NCI-H748 treated with DMSO at 0.1 percent for 48 hours (cell line): Measurements from ENCODE around the gene FLNC.

Experiments
- DNase-seq: peaks from one replicate; lab custom pipeline; 2025; lab: John Stamatoyannopoulos, UW

Gene FLNC

GRCh38 chr7:128879939-128880746, 49.9 kb downstream of the FLNC start:
- peak; percentile 26 for DNase-seq

DNA sequence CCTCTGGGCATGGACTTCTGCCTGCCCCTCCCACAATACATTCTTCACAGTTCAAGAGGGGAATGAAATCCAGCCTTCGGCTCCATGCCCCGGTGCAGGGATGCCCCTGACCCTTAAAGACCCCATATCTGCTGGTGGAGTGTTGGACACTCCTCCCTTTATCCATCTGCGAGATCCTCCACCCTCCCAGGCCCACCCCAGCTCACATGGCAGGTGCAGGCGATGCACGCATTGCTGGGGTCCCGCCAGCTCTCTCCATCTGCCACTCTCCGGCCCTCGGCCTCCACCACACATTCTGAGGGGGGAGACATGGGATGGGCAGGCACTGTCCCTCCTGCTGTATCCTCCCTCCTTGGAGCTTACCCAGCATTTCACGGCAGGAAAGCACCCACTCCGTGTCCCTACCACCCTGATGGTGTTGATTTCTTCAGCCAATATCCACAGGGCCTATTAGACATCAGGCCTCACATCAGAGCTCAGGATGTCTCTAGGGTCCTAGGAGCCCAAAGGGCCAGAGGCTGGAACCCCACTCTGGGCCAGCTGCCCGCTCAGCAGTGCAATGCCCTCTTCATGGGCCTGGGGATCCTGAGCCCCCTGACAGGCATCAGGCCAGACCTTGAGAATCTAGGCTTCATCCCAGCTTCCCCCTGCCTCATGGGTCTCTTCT, 50.7 kb downstream of the FLNC start:
- DNase-seq: no peak

DNA sequence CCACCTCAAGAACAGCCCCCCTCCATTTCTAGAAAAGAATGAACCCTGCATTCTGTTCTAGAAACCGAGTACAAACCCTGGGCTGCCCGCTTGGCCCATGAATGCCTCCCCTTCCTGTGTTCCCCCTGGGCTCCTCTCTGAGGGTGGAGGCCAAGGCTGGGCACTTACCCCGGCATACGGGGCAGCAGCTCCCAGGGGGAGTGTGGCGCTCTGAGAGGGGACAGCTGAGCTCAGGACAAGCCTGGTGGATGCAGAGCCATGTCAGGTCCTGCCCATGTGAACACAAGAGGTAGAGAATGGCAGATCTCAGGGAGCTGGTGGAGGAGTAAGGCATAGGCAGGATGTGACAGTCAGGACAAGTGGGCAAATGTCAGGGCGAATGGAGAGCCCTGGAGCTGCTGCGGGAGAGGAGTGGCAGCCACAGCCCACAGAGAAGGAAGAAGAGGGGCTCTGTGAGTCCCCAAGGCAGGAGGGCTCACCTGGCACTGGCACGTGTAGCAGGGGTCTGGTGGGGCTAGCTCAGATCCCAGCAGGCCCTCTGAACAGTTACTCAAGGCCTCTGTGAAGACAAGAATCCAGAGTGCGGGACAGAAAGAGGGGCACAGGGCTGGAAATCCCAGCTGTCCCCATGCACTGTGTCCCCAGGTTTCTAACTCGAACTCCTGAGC, 51.4 kb downstream of the FLNC start:
- no peak for DNase-seq

DNA sequence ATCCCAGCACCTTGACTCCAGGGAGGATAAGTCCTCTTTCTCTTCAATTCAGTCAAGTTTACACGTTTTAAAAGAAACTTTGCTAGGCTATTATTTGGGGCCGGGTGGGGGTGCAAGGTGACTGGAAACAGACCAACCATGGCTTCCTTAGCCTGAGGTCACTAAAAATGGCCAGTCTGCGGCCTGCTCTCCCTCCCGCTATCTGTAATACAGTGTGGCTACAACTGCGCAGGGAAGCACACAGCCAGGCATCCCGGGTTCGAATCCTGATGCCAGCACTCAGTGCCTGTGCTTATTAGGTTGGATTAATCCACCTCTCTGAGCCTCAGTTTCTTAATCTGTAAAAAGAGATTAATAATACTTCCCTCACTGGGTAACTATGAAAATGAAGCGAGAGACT, 51.9 kb downstream of the FLNC start:
- DNase-seq: no peak

DNA sequence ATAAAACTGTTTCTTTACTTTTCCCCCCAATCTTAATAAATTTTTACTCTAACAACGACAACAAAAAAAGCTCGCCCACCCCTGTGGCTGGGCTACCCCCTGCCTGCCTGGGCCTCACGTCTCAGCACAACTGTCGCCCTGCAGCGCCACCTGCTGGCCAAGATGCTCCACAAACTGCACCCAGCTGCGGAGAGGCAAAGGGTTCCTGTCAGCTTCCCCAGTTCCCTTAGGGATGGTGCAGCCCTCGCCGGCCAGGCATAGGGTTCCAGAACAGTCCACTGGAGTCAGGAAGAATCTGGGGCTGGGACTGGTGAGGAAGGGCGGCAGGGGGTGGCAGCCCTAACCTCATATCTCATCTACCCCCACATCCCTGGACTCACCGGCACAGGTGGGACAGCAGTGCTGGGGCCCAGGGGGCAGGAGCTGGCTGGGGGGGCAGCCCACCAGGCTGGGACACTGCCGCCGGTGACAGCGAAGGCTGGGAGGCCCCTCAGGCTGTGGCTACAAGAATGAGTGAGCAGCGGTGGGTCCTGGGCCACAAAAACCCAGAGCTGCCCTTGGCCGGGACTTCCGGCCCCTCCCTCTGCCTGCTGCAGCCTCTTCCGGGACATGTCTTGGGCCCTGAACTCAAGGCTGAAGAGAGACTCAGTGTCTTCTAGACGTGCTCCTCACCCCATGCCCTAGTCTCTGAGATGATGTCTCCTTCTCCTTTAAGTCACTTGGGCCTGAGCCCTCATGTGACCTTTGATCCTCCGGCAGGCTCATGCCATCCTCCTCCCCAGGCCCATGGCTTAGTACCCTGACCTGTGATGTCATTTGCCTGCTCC, 53.6 kb downstream of the FLNC start:
- peak; percentile 41 for DNase-seq

DNA sequence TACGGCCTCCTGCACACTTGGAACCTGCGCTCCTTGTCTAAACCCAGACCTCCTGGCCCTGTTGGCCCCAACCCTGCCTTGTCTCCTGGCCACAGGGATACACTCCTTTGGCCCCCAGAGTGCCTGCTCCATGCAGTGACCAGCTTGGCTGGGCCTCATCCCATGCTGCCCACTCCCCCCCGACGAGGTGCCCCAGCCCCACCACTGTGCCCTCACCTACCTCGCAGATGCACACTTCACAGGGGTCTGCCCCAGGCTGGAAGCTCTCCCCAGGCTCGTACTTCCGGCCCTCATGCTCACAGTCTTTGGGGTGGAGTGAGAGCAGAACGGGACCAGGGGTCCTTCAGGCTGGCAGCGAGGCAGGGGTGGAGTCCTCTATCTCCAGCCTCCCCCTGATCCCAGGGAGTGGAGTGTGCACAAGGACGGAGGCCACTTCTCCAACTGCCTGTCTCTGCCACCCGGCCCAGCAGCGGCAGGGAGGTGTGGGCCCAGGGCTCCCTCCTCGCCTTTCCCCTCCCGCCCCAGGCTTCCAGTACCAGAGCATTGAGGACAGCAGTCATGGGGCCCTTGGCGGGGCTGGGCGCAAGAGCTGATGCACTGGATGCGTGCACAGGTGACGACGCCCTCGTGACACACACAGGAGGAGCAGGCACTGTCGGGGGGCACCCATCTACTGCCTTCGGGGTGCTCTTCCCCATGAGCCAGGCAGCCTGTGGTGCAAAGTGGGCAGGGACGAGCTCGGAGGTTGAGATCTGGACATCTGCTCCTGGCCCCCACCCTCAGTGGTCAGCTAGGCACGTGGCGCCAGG, 54.6 kb downstream of the FLNC start:
- no peak for DNase-seq

- no peak for DNase-seq
Measured at GRCh38 chr7:128885370-128886187, 55.4 kb downstream of the FLNC start.

GRCh38 chr7:128886391-128887168, 56.4 kb downstream of the FLNC start:
- DNase-seq: no peak

DNA sequence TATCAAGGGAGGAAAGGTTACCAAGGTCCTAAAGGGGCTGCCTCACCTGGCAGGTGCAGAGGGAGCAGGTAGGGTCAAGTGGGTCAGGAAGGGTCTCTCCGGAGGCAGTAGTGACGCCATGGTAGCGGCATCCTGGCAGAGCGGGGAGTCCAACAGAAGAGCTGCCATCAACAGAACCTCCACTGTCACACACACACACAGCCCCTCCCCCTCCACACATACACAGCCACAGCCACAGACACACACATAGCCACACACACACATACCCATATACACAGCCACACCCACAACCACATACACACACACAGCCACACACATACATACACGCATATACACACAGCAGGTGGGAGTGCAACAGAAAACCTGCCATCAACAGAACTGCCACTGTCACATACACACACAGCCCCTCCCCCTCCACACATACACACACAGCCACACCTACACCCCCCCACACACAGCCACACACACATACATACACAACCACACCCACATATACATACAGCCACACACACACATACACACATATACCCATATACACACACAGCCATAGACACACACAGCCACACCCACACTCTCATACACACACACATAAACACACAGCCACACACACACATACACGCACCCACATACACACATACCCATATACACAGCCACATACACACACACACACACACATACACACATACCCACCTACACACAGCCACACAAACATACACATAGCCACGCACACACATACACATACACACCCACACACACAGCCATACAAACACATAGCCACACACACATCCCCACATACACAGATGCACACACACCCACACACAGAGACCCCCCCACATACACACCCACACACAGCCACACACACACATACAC, 57.2 kb downstream of the FLNC start:
- DNase-seq: no peak

- DNase-seq: no peak
Measured at GRCh38 chr7:128888039-128888755, 58.0 kb downstream of the FLNC start.

- DNase-seq: no peak
Measured at GRCh38 chr7:128888756-128889095, 58.5 kb downstream of the FLNC start.

DNA sequence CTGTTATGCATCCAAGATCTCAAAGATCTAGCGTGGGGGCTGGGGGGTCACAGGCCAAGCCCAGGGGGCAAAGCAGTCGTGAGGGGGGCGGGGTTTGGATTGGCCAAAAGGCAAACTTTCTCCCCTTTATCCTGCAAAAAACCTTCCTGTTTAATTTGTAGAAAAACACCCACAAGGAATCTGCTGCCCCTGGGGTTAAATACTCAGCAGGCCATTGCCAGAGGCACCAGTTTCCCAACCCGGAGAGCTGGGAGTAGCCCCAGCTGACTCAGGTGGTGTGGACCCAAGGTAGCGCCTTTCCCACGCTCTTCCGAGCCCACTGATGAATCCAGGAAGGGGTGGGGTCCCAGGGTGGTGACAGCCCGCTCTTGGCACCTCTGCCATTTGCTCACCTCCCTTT, 58.9 kb downstream of the FLNC start:
- DNase-seq: no peak

DNA sequence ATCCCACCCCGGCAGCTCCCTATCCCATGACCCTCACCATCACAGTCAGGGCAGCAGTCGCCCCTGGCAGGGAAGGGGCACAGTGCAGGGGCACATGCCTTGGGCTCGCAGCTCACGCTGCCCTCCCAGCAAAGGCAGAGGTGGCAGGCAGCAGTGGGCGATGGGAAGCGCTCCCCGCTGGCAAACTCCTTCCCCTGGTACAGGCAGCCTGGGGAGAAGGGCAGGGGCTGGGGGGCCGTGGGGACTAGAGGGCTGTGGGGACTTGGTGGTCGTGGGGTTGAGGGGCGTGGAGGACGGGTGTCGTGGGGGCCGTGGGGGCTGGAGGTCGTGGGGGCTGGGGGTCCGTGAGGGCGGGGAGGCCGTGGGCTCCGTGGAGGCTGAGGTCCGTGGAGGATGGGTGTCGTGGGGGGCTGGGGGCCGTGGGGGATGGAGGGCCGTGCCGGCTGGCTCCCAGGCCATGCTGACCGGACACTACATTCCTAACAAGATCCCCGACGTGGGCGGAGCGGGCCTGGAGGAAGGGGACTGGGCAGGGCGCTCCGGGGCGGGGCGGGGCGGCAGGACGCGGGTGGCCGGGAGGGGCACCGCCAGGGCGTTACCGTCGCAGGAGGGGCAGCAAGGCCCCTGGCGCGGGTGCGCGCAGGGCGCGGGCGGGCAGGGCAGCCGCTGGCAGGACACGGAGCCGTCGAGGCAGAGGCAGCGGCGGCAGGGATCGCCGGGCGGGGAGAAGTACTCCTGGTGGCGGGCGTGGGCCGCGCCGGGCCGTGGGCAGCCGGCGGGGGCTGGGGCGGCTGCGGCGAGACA, 60.3 kb downstream of the FLNC start:
- DNase-seq: no peak

DNA sequence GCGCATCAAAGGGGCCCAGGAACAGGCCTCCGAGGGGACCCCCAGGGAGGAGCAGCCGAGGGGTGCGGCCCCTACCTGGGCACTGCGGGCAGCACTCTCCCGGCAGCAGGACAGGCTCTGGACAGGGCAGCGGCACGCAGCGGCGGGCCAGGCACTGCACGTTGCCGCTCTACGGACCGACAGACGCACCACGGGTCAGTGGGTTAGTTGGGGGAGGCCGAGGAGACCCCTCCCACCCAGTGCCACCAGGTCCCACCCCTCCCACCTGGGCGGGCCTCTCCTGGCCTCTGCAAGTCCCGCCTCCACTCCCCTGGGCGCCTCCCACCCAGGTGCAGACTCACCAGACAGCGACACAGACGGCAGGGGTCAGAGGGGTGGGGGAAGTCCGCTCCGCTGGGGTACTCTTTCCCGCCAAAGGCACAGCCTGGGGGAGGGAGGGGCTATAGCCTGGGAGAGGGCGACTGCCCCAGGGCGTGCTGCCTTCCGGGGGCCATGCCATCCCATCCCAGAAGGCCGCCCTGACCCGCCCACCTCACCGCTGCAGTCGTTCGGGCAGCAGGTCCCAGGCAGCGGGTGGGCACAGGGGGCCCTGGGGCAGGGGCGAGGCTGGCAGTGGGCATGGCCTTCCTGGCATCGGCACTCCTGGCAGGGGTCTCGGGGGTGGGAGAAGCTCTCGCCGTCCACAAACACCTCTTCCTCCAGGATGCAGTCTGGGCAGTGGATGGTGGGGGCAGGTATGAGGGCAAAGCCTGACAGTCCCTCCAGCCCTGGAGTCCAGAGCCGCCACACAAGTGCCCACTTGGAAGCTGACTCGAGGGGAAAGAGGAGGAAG, 61.1 kb downstream of the FLNC start:
- DNase-seq: no peak

- DNase-seq: no peak
Measured at GRCh38 chr7:128891942-128892269, 61.7 kb downstream of the FLNC start.

DNA sequence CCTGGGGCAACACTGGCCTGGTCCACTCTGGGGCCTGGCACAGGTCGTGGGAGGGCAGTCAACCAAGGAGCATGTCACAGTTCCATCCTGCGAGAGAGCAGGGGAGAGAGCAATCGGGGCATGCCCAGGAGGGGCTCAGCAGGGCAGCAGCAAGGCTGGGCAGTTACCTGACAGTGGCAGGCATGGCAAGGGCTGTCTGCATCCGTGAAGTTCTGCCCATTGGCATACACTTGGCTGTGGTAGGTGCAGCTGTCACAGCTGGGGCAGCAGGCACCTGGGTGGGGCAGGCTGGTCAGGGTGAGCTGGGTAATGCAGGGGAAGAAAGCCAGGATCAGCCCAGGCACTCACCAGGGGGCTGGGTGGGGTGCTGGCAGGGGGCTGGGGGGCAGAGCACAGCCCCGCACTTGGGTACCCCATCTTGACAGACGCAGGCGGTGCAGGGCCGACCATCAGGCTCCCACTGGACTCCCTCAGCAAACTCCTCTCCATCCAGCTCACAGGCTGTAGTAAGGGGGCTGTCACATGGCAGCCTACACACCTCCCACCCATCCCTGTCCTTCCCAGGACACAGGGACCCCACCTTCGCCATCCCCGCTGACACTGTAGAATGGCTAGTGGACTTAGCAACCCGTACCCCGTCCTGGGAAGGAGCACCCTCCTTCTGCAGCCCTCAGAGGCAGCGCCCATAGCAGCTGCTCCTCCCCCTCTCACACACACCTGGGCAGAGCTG, 62.5 kb downstream of the FLNC start:
- no peak for DNase-seq
